Measurements from ENCODE around the gene HCN4.
A peak's percentile ranks its signal among the peaks of the same experiment; 100 is the strongest.

Gene HCN4

GRCh38 chr15:73293773-73294172, 75.0 kb downstream of the HCN4 start:
- no peak for DNase-seq

GRCh38 chr15:73291441-73291840, 77.3 kb downstream of the HCN4 start:
- no peak for DNase-seq

GRCh38 chr15:73287019-73287418, 81.7 kb downstream of the HCN4 start:
- DNase-seq = no peak

- DNase-seq = no peak
These were observed 82.4 kb downstream of the HCN4 start for GRCh38 chr15:73286311-73286710.

- DNase-seq = peak; percentile 40 to 49
These were observed 84.6 kb downstream of the HCN4 start for GRCh38 chr15:73284090-73284716.

GRCh38 chr15:73283366-73283962, 85.3 kb downstream of the HCN4 start:
- no peak for DNase-seq

GRCh38 chr15:73282567-73283365, 86.0 kb downstream of the HCN4 start:
- no peak for DNase-seq

- DNase-seq = no peak
These were observed 92.9 kb downstream of the HCN4 start for GRCh38 chr15:73275862-73276261.

GRCh38 chr15:73273181-73274002, 95.4 kb downstream of the HCN4 start:
- DNase-seq = peak; percentile 49 to 73

GRCh38 chr15:73270366-73271097, 98.2 kb downstream of the HCN4 start:
- no peak for DNase-seq

Data from Kasumi-1 (cell line).